Lower leg skin (tissue), 4 donors: Measurements from ENCODE around the gene INPP4B. TPM values are rescaled to one million over a fixed set of nuclear protein-coding genes. Genes with fewer than 3 reads are reported as not detected.

Experiments used
- DNase-seq, 2 donors: peaks; one replicate each; pipeline ENCODE4 v3.0.0-alpha.2; 2019; ENCODE audit warnings: low spot score in 2 of 2
- H3K4me3 ChIP-seq: fragments of 200-600 bp; sonication (generic); 2 replicates; pipeline ENCODE4 v1.5.1; 2017; ENCODE audit warnings: mild to moderate bottlenecking, low read depth; ENCODE audit not compliant: poor library complexity, severe bottlenecking
- POLR2A ChIP-seq, 2 donors: fragments of 450-650 bp; IDR thresholded peaks; one replicate each; pipeline ENCODE4 v1.6.1; 2016 to 2017; ENCODE audit warnings: antibody characterized with exemption in 2 of 2, mild to moderate bottlenecking in 1 of 2, moderate library complexity in 1 of 2
- WGBS, 2 donors: methylation state at CpG; one replicate each; pipeline ENCODE4 v1.1.5; 2018; 5-methylcytosine and 5-hydroxymethylcytosine counted together
- intact Hi-C: fragments of 100-400 bp; cut with DNase I; formaldehyde crosslinking; loops from one replicate; pipeline ENCODE4 v1.15.0; 2023; ENCODE audit warnings: low total_unique reads
- total RNA-seq, 4 donors: library from RNA; depleted of rRNA; stranded (reverse); fragments of >200 nt; gene quantifications; one replicate each; pipeline ENCODE4 v1.1.0, GENCODE V29; 2016
- TF ChIP-seq, protein P1 (sequence below), 3 donors: fragments of 450-650 bp; IDR thresholded peaks; one replicate each; pipeline ENCODE4 v1.5.1; 2016; ENCODE audit warnings: antibody characterized with exemption in 3 of 3, mild to moderate bottlenecking in 3 of 3, moderate library complexity in 2 of 3

Gene INPP4B
- total RNA-seq, 4 donors from 2014 or later: 7.6 to 18.5 (median 17.6) TPM

DNA sequence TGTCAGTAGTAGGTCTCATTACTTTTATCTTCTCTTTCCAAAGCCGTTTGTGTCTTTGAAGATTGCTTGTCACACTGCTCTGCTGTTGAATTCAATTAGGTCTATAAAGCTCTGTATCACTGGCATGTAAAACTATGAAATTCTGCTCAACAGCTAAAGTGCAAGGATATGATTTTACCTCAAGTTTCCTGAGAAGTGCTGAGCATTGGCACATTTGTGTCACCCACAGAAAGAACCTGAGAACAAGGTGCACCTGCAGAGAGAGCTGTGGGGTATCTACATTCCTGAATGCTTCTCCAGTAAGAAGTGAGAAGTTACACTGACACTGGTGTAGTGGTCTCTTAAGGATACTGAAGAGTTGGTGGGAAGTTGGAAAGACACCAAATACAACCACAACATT, 274.0 kb downstream of the INPP4B start:
- 78 to 80% methylated on average over 1 of the region's 1 CpG for WGBS, 2 donors
- intact Hi-C loops: no loop called here
- H3K4me3 ChIP-seq: no peak overlapping the region
- TF ChIP-seq POLR2A (IDR thresholded peaks at IDR 0.05): no peak
- TF ChIP-seq, protein P1, sequence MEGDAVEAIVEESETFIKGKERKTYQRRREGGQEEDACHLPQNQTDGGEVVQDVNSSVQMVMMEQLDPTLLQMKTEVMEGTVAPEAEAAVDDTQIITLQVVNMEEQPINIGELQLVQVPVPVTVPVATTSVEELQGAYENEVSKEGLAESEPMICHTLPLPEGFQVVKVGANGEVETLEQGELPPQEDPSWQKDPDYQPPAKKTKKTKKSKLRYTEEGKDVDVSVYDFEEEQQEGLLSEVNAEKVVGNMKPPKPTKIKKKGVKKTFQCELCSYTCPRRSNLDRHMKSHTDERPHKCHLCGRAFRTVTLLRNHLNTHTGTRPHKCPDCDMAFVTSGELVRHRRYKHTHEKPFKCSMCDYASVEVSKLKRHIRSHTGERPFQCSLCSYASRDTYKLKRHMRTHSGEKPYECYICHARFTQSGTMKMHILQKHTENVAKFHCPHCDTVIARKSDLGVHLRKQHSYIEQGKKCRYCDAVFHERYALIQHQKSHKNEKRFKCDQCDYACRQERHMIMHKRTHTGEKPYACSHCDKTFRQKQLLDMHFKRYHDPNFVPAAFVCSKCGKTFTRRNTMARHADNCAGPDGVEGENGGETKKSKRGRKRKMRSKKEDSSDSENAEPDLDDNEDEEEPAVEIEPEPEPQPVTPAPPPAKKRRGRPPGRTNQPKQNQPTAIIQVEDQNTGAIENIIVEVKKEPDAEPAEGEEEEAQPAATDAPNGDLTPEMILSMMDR (IDR thresholded peaks at IDR 0.05): no peak
- DNase-seq: no peak

DNA sequence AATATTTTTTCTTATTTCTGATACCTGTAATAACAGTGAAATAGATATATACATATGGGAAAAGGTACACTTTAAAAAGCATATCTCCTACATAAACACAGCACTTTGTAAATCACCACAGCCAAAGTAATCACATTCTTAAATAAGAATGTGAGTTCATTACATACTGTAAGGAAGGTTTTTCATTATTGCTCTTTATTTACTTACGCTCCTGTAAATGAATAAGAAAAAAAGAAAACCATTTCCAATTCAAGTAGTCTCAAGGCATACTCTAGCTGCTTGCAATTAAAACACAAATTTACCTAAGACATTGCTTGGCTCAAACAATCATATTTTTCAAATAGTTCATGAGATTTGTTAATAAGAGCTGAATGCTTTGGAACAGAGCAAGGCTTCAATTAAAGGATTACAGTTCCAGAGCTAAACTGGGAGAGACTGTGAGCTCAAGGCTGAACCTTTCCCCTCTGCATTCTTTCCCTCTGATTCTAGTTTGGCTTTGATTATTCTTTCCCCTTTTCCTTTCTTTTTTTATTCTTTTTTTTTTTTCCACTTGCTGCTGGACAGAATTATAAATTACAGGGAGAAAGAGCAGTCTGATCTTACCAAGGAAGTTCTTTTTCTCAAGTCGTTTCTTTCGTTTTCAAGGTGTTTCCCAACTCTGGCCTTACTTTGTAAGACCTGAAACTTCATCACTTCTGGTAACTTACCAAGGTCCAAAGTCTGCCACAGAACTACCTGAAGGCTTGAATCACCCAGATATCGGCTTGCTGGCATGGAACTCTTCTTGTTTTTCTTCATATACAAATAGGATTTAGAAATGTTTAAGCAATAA, 278.3 kb downstream of the INPP4B start:
- 40 to 41% methylated on average over 4 of the region's 4 CpGs for whole genome bisulfite sequencing, 2 donors
- H3K4me3 ChIP-seq: no peak overlapping the region

DNA sequence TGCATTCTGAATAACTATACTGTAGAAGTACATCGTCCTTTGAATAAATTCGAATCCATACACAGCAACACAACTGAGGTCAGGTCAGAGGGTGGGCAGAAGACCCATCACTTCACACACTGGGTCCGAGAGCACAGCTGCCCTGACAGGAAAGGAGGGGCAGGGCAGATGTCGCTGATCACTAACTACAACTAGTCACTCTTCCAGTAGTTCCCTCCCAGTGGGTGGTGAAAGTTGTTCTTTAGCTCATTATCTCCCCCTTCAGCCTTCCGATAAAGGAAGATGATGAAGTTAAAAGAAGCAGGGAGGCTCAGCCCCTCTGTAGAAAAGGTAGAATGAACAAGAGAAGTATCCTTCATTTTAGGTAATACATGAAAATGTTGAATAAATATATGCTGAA, 278.9 kb downstream of the INPP4B start:
- H3K4me3 ChIP-seq: no peak overlapping the region
- intact Hi-C loops: no loop called here
- TF ChIP-seq, protein P1 (IDR thresholded peaks at IDR 0.05): no peak
- no peak for TF ChIP-seq POLR2A (IDR thresholded peaks at IDR 0.05)
- WGBS, 2 donors: 63 to 67% methylated on average over 5 of the region's 5 CpGs
- DNase-seq: no peak

More for the DNA sequence above, 278.3 kb downstream of the INPP4B start:
- intact Hi-C loops: no loop called here
- no peak for DNase-seq
- TF ChIP-seq, protein P1 (IDR thresholded peaks at IDR 0.05): no peak

DNA sequence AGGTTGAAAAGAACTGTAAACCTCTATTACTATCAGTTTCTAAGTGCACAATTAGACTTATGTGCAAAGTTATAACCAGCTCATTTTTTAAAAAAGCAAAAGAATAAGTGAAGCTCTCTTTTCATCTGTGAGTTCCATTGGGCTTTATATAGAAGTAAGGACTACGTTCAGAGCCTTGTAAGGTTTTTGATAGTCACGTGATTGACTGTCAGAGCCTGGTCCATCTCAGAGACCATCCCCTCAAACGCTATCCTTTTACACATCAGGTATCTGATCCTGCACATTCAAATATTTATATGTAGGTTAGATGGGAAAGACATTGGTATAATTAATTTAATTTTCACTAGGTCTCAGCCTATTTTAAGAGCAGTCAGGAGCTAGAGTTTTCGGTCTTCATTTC, 279.3 kb downstream of the INPP4B start:
- H3K4me3 ChIP-seq: no peak overlapping the region
- no peak for TF ChIP-seq POLR2A (IDR thresholded peaks at IDR 0.05)
- TF ChIP-seq, protein P1 (IDR thresholded peaks at IDR 0.05): no peak
- DNase-seq: no peak
- intact Hi-C loops: no loop called here
- 80 to 81% methylated on average over 4 of the region's 4 CpGs for WGBS, 2 donors

DNA sequence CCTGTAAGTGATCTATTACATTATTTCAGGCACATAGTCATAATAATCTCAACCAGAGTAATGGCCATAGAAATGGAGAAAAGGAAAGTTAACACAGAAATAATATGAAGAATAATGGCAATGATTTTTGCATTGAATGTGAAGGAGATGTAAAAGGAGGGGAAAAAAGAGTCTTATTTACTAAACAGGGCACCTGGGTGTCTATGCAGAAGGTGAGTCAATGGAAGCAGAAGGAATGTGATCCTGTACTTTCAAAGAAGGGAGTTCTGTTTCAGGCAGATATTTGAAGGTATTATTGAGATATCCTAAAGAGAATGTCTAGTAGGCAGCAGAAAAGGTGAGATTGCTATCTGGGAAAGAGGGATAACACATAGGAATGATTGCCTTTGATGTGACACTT, 279.9 kb downstream of the INPP4B start:
- intact Hi-C loops: no loop called here
- H3K4me3 ChIP-seq: no peak overlapping the region
- DNase-seq: no peak
- no peak for TF ChIP-seq POLR2A (IDR thresholded peaks at IDR 0.05)
- TF ChIP-seq, protein P1 (IDR thresholded peaks at IDR 0.05): no peak

DNA sequence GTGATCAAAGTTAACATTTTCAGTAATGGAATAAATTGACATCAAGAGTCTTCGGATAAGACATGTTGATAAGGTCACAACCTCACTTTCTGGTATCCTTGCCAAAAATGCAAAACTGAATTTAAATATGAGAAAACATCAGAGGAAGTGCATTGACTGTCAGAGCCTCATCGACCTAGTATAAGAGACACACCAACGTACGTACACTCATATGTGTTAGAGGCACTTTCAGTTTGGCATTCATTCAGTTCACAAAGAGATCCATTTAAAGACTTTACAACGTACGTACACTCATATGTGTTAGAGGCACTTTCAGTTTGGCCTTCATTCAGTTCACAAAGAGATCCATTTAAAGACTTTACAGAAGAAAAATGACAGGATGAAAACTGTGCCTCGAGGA, 280.3 kb downstream of the INPP4B start:
- DNase-seq: no peak
- 37 to 44% methylated on average over 7 of the region's 7 CpGs for WGBS, 2 donors
- TF ChIP-seq POLR2A (IDR thresholded peaks at IDR 0.05): no peak
- TF ChIP-seq, protein P1 (IDR thresholded peaks at IDR 0.05): no peak
- intact Hi-C loops: no loop called here
- no peak overlapping the region for H3K4me3 ChIP-seq
